Skeletal muscle satellite cell (primary cell): Measurements from ENCODE around the gene TTC21A.
A peak's percentile ranks its signal among the peaks of the same experiment; 100 is the strongest.

ENCODE experiments used
- H3K27me3 ChIP-seq: 2 replicates; pipeline ENCODE4 v1.7.0; 2013; ENCODE audit warnings: low read length; ENCODE audit not compliant: control insufficient read depth, insufficient read depth
- H3K36me3 ChIP-seq: 2 replicates; pipeline ENCODE4 v1.7.0; 2013; ENCODE audit warnings: mild to moderate bottlenecking, control low read depth, low read length; ENCODE audit not compliant: insufficient read depth
- H3K4me1 ChIP-seq: 2 replicates; pipeline ENCODE4 v1.7.0; 2013; ENCODE audit warnings: low read length; ENCODE audit not compliant: control insufficient read depth, insufficient read depth
- H3K4me2 ChIP-seq: 2 replicates; pipeline ENCODE4 v1.7.0; 2013; ENCODE audit warnings: mild to moderate bottlenecking, low read length
- H3K4me3 ChIP-seq: 2 replicates; pipeline ENCODE4 v1.7.0; 2013; ENCODE audit warnings: low read length
- H3K9ac ChIP-seq: 2 replicates; pipeline ENCODE4 v1.7.0; 2013; ENCODE audit warnings: mild to moderate bottlenecking, low read depth, low read length, moderate library complexity
- H3K9me3 ChIP-seq: replicated peaks from 2 replicates; pipeline ENCODE4 v1.7.0; 2013; ENCODE audit warnings: mild to moderate bottlenecking, control low read depth, low read length

The TTC21A gene

DNA sequence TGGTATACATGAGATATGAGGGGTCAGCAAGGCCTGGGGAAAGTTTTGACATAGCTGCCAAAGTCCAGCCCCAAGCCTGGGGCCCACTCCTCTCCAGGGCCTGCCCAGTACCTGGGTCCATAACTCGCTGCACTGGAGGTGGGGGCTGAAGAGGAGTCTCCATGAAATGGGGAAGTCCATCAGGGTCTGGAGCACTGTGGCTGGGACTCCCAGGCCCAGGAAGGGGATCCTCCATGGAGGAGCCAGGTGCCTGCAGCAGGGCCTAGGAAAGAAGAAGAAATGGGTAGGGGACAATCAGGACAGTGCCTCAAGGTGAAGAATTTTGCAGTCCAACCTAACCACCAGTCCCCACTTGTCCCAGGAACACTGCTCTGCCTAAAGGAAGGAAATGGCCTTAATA lies 8.2 kb upstream of the TTC21A start:
- no peaks in the 10 kb centered on the region for H3K4me1 ChIP-seq
- peaks cover 62% of the 10 kb centered on the region for H3K36me3 ChIP-seq
- no peaks in the 10 kb centered on the region for H3K27me3 ChIP-seq
- H3K4me2 ChIP-seq, result no peak overlapping the region
- no peak overlapping the region for H3K4me3 ChIP-seq
- H3K9me3 ChIP-seq, result no peaks in the 10 kb centered on the region
- H3K9ac ChIP-seq, result no peak overlapping the region

DNA sequence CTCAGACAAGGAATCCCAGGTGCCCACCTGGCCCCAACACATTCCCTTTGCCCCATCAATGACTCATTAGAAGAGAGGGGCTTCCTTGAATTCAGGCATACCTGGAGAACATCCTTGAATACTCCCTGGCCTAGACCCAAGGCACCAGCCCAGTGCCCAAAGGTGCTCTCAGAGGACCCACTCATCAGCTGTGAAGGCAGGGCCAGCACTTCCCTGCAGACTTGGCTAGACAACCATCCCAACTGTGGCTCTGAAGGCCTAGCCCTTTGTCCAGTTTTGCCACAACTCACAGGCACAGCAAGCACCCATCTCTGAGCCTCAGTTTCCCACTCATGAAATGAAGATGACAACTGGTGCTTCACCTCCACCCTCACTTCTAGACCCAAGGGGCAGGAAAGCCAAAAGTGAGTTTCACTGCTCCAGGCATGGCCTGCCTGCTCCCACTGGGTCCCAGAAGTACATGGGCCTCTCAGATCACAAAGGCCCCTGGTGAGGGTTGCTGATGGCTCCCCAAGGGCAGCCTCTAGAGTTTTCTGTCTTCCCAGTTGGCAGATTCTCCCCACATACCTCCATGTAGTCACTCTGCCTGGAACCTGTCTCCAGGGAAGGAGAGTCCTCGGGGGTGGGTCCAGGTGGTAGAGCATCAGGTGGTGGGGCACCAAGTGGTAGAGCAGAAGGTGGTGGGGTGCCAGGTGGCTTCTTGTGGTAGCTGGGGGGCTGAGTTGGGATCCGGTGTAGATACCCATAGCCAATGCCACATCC lies 7.6 kb upstream of the TTC21A start:
- H3K4me3 ChIP-seq, result no peak overlapping the region
- H3K9me3 ChIP-seq, result no peaks in the 10 kb centered on the region
- H3K36me3 ChIP-seq, result peaks cover 55% of the 10 kb centered on the region
- H3K27me3 ChIP-seq, result no peaks in the 10 kb centered on the region
- no peaks in the 10 kb centered on the region for H3K4me1 ChIP-seq
- H3K9ac ChIP-seq, result no peak overlapping the region
- no peak overlapping the region for H3K4me2 ChIP-seq

DNA sequence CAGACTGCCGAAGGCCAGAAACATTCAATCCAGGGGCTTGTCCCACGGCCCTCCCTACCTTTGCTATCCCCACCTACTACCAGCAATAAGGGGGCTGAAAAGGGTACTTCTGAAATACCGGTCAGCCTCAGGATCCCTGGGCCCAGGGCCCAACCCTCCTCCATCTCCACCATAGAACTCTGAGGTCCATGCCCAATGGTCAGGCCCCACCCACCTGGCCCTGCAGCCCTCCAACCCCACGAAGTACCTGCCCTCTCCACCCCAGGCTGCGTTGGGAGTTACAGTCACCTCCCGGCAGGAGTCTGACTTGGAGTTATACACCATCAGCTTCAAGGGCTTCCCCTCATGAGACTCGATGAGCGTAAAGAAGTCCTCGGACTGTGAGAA lies 7.0 kb upstream of the TTC21A start:
- H3K9ac ChIP-seq, result no peak overlapping the region
- H3K9me3 ChIP-seq, result no peaks in the 10 kb centered on the region
- no peak overlapping the region for H3K4me2 ChIP-seq
- peaks cover 50% of the 10 kb centered on the region for H3K36me3 ChIP-seq
- H3K4me1 ChIP-seq, result peaks cover 5% of the 10 kb centered on the region
- no peak overlapping the region for H3K4me3 ChIP-seq
- no peaks in the 10 kb centered on the region for H3K27me3 ChIP-seq

DNA sequence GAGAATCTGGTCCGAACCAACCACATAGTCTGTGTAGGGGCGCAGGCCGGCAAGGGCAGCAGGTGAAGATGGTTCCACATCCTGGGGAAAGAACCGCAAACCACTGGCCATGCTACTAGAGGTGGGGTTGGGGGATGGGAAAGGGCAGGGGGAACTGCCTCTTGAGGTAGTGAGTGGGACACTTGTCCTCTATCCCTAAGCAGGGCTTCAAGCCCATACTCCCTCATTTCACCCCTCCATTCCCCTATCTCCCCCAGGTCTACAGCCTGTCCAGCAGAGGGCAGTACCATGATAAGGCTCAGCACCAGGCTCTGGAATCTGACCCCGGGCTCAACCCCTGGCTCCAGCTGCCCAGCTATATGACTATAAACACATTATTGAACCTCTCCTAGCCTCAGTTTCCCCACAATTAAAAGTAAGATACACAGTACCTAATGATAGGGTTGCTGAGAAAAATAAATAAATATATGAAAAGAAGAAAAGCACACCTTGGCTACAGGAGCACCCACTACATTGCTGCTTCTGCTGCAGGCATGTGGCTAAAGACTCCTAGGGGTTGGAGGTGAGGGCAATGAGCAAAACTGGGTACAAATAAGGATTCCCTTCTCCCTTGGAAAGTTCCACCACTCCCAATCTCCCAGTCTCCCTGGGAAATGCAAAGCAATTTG lies 6.3 kb upstream of the TTC21A start:
- no peak overlapping the region for H3K9ac ChIP-seq
- H3K36me3 ChIP-seq, result peaks cover 44% of the 10 kb centered on the region
- H3K9me3 ChIP-seq, result no peaks in the 10 kb centered on the region
- no peak overlapping the region for H3K4me3 ChIP-seq
- no peaks in the 10 kb centered on the region for H3K27me3 ChIP-seq
- H3K4me2 ChIP-seq, result no peak overlapping the region
- peaks cover 11% of the 10 kb centered on the region for H3K4me1 ChIP-seq

DNA sequence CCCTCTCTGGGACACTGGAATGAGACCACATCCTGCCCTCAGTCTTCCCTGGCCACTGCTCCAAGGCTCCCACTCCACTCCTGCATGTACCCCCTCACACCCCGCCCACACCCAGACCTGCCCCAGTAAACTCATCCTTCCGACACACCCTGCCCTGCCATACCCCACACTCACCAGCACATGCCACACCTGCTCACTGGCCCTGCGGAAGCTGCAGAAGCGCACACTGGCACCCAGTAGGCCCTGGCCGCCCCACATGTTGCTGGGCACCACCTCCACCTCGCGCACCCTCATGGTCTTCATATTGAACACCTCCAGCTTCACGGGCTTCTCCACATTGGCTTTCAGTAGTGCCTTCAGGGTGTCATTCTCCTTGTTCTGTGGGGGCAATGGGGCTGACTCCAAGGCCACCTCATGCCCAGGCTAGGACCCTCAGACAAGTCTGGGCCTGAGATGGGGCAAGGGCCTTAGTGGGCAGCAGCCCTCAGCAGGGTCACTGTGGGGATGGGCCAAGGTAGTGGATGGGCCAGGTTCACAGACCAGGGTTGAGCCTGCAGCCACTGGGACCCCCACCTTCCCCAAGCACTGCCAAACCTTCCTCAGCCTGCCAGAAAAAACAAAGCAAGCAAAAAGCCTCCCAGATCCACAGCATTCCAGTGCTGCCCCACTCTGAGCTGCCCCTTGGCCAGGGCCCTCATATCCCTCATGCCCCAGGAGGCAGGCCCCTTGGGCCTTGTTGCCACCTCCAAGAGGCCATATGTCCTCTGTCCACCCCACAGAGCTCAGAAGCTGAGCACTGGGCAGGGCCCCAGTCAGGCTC lies 4.8 kb upstream of the TTC21A start:
- no peaks in the 10 kb centered on the region for H3K9me3 ChIP-seq
- peaks cover 14% of the 10 kb centered on the region for H3K4me1 ChIP-seq
- peaks cover 31% of the 10 kb centered on the region for H3K36me3 ChIP-seq
- H3K27me3 ChIP-seq, result no peaks in the 10 kb centered on the region
- H3K4me3 ChIP-seq, result no peak overlapping the region
- no peak overlapping the region for H3K4me2 ChIP-seq
- no peak overlapping the region for H3K9ac ChIP-seq

DNA sequence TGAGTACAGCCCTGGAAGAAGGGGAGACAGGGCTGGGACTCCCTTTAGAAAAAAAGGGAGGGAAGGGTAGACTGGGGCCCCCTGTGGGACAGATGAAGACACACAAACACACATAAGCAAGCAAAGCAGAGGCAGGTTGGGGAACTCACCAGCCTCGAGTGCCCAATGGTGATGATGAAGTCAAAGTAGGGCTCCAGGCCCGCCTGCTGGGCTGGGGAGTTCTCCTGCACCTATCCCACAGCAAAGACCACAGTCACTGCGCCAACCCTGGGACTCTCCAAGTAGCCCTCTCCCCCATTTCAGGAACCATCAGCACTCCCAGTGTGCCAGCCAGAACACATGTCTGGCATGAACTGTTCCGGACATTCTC lies 4.2 kb upstream of the TTC21A start:
- Histone ChIP-seq H3K4me2 (no peak overlapping the region), H3K36me3 (peaks cover 26% of the 10 kb centered on the region), H3K4me3 (no peak overlapping the region), H3K9me3 (no peaks in the 10 kb centered on the region), H3K9ac (no peak overlapping the region), H3K4me1 (peaks cover 20% of the 10 kb centered on the region), H3K27me3 (no peaks in the 10 kb centered on the region)

DNA sequence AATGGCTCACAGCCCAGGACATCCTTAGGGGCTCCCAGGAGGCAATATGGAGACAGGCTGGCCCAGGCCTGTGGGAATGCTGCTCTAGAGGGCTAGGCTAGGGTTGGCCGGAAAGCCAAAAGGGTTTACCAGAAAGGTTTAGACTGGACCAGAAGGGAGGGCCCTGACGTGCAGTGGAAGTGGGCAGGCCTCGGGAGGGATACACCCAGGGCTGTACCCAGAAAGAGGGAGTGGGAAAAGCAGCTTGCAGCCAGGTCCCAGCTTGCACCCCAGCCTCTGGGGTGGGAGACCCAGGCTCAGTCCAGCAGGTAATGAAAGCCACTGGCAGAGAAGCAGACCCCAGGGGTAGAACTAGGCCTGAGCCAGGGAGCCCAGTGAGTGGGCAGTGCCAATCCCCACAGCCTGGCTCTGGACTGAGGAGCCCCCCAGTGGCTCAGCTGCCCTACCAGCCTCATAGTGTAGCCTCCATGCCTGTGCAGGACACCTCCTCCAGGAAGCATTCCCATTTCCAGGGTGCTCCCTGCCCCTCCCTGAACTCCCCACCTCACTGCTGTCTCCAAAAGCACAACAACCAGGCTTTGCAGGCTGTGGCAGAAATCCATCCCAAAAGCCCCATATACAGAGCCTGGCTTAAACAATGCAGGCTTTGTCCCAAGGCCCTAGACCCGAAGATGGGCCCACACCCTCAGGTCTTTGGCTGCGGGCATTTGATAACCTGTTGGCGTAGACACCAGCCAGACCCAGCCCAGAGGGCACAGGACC lies 3.5 kb upstream of the TTC21A start:
- Histone ChIP-seq H3K4me3 (no peak overlapping the region), H3K4me1 (peaks cover 21% of the 10 kb centered on the region), H3K9me3 (no peaks in the 10 kb centered on the region), H3K27me3 (no peaks in the 10 kb centered on the region), H3K9ac (no peak overlapping the region), H3K4me2 (no peak overlapping the region), H3K36me3 (peaks cover 19% of the 10 kb centered on the region)

DNA sequence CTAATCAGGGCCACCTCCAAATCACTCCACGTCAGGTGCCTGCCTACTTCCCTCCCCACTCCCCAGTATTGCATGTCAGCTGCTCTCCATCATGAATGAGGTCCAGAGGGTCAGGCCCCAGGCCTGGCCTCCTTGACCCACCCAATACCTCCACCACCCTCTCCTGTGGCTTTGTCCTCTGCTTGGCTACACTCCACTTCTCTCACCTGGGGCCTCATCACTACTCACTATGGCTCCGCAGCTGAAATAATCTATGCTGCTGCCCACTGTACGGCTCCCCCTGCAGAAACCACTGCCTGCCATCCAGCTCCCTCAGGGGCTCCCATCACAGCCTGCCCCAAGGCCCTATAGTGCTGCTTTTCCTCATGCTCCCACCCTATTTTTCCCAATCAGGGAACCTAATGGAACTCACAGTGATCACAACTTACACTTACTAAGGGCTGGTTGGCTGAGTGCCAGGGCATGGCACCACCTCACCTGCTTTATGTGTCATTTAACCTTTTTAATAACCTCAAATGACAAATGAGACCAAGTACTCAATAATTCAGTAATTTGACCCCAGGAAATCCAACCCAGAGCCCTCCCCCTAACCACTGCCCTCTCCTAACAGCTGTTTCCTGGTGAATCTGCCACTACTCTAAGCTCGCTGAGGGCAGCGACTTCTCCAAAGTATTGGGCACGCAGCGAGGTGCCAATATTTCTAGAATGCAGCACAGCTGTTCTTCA lies 2.4 kb upstream of the TTC21A start:
- H3K27me3 ChIP-seq, result no peaks in the 10 kb centered on the region
- no peak overlapping the region for H3K4me3 ChIP-seq
- peak overlapping the region; percentile 98 for H3K4me2 ChIP-seq
- H3K9me3 ChIP-seq, result no peaks in the 10 kb centered on the region
- H3K36me3 ChIP-seq, result peaks cover 8% of the 10 kb centered on the region
- H3K4me1 ChIP-seq, result peaks cover 21% of the 10 kb centered on the region
- no peak overlapping the region for H3K9ac ChIP-seq

DNA sequence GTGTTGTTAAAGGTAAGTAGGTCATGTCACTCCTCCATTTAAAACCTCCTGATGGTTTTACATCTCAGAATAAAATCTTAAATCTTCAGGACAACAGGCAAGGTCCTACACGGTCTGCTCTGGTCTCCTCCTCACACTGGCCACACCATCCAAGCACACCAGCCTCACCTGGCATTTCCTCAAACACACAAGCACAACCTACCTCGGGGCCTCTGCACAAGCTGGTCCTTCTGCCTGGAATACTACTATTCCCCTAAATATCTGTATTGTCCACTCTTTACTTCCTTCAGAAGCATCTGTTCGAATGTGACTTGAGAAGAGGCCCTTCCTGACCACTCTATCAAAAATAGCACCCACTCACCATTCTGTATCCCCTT lies 1.8 kb upstream of the TTC21A start:
- Histone ChIP-seq H3K36me3 (peaks cover 2% of the 10 kb centered on the region), H3K4me3 (peak overlapping the region; percentile 100)

DNA sequence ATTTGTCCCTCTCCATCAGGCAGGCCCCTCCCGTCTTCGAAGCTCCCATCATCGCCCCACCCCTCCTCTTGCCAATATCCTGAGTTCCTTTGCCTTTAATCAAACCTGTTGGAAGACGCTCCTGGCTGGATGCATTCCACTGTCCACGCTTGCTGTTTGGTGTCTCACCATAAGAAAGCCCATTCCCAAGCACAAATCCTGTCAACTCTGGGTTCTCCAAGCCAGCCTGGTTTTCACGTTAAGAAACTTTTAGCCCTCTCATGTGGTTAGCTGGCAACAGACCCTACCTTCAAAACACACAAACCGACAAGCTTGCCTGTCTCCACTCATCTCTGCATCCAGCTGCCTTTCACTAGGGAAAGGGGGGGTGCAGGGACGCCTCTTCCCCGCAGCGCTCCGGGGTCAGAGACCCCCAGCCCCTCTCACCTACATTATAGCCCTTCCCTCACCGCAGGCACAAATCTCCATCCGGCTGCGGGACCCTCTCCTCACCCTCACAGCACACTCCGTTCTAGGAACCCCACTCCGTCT lies 1.1 kb upstream of the TTC21A start:
- Histone ChIP-seq H3K9ac (peak overlapping the region; percentile 98), H3K4me2 (peak overlapping the region; percentile 98), H3K36me3 (no peaks in the 10 kb centered on the region), H3K4me3 (peak overlapping the region; percentile 100), H3K4me1 (peaks cover 21% of the 10 kb centered on the region), H3K9me3 (no peaks in the 10 kb centered on the region), H3K27me3 (no peaks in the 10 kb centered on the region)

More for the DNA sequence above, 1.8 kb upstream of the TTC21A start:
- Histone ChIP-seq H3K27me3 (no peaks in the 10 kb centered on the region), H3K9me3 (no peaks in the 10 kb centered on the region), H3K4me2 (peak overlapping the region; percentile 98), H3K4me1 (peaks cover 21% of the 10 kb centered on the region), H3K9ac (peak overlapping the region; percentile 21)
